C4-2B (cell line): ENCODE data around the gene SIRT2.
"Not testable (repeated sequence)": the region's sequence is repeated elsewhere in the genome, so short reads cannot be mapped to it uniquely, and the experiment has no call there.

ENCODE experiments used
- ZFX ChIP-seq: fragments of 450-650 bp; IDR thresholded peaks from 2 replicates; pipeline ENCODE4 v1.6.1; 2017
- TF ChIP-seq, protein P1 (sequence below): fragments of 450-650 bp; conservative IDR thresholded peaks from 2 replicates; pipeline ENCODE4 v1.5.1; 2017; ENCODE audit warnings: mild to moderate bottlenecking

GRCh38 chr19:38873400-38873799 lies 26.0 kb downstream of the SIRT2 start:
- TF ChIP-seq, protein P1, sequence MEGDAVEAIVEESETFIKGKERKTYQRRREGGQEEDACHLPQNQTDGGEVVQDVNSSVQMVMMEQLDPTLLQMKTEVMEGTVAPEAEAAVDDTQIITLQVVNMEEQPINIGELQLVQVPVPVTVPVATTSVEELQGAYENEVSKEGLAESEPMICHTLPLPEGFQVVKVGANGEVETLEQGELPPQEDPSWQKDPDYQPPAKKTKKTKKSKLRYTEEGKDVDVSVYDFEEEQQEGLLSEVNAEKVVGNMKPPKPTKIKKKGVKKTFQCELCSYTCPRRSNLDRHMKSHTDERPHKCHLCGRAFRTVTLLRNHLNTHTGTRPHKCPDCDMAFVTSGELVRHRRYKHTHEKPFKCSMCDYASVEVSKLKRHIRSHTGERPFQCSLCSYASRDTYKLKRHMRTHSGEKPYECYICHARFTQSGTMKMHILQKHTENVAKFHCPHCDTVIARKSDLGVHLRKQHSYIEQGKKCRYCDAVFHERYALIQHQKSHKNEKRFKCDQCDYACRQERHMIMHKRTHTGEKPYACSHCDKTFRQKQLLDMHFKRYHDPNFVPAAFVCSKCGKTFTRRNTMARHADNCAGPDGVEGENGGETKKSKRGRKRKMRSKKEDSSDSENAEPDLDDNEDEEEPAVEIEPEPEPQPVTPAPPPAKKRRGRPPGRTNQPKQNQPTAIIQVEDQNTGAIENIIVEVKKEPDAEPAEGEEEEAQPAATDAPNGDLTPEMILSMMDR: not testable (repeated sequence)
- TF ChIP-seq ZFX: not testable (repeated sequence)
